ENCODE results near the gene COIL. TPM values are rescaled to one million over a fixed set of nuclear protein-coding genes. Genes with fewer than 3 reads are reported as not detected.

The COIL gene
- total RNA-seq, 1 donor from 2014 or later: 26.7 TPM

- DNase-seq: no peak
Measured at GRCh38 chr17:56935461-56935860, 25.4 kb downstream of the COIL start.

DNA sequence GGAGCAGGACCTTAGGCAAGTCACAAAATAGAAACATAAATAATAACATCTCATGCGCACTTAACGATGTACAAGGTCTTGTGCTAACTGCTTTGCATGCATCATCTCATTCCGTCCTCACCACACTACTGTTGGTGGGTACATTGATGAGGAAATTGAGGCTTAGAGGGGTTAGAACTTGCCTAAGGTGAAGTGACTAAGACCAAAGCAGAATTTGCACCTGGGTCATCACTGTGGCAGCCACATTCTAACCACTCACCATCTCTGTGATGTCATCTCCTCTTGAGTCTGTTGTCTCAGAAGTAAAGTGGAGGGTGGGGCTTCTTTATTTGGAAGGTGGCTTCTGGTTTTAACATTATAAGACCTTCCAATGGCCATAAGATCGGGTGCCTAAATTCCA lies 26.6 kb downstream of the COIL start:
- DNase-seq: no peak

DNA sequence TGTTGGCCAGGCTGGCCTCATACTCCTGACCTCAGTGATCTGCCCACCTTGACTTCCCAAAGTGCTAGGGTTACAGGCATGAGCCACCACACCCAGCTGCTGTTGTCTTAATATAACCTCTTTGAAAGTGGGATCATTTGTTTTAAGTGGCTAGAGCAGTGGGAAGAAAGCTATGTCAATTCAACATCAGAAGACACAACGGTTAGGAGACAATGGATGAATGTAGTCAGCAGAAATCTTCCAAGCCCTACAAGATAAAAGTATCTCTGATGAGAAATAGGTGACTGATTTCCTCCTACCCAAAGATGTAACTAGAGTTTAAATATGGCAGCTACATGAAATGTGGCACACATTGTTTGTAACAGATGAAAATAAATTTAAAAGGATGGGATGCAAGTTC lies 27.0 kb downstream of the COIL start:
- no peak for DNase-seq

DNA sequence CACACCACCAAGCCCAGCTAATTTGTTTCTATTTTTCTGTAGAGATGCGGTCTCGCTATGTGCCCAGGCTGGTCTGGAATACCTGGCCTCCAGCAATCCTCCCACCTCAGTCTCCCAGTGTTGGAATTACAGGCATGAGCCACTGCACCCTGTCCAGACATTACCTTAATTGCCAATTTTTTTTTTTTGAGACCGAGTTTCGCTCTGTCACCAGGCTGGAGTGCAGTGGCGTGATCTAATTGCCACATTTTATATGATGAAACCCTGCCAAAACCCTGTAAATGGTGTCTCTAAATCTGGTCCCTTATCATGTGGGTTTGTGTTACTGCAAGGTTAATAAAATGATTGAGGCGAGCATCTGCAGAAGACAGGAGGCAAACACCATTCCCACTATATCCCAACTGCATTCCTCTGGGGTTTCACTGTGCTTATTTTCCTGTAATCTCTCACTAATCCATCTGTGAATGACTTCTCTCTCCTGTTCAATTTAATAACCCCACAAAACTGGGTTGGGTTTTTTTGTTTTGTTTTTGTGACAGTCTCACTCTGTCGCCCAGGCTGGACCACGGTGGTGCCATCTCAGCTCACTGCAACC lies 27.6 kb downstream of the COIL start:
- no peak for DNase-seq

DNA sequence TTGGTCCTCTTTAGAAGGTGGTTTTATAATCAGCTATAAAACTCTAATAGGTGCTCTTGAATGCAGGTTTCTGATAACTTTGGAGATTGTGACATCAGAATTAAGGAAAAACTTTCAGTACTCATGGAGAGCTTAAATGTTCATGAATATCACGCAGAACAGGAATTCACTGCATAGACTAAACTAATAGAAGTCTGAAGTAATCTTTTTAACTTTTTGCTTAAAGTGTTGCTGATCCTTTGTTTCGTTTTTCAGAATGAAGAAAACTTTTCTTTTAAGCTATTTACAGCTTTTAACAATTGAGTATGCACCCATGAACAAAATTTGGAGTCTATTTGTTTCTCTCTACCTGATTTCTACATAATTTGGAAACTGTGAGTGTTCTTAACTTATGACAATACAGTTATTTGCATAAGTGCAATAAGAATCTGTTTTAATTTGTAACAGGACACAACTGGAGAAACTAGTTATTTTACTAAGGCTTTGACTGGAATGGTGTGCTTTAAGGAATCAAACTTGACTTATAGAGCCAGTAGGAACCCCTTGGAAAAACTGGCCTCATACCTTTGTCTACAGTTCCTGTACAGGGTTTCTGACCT lies 30.0 kb downstream of the COIL start:
- no peak for DNase-seq

- no peak for DNase-seq
Measured at GRCh38 chr17:56929362-56929969, 31.4 kb downstream of the COIL start.

DNA sequence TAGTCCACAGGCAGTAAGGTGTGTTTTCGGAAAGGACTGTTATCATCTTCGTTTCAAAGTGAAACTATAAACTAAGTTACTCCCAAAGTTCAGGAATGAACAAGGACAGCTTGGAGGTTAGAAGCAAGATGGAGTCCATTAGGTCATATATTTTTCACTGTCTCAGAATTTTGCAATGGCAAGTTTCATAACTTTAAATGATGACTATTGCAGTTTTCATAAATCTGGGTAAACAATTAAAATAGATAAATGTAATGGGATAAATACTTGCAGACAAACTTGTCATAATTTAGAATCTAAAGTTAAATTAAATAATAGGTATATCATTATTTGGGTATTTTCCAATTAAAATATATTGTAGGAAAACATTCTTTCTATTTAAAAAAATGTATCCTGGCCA lies 32.3 kb downstream of the COIL start:
- DNase-seq: no peak

DNA sequence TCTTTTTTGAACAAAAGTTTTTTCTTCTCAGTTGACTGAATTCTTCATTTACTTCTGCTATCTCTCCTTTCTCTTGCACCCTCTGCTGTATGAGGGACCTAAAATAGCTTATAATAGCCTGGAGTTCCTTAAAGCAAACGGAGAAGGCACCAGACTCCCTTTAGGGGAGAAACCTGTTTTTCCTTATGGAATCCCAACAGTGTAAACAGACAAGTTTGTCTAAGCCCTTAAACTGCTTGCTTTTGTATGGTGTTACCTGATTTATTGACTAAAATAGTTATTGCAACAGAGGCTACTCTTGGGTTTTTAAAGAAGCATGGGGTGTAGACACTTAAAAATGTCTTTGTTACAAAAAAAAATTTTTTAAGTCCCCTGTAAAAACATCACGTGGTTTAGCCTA lies 34.1 kb downstream of the COIL start:
- DNase-seq: no peak

DNA sequence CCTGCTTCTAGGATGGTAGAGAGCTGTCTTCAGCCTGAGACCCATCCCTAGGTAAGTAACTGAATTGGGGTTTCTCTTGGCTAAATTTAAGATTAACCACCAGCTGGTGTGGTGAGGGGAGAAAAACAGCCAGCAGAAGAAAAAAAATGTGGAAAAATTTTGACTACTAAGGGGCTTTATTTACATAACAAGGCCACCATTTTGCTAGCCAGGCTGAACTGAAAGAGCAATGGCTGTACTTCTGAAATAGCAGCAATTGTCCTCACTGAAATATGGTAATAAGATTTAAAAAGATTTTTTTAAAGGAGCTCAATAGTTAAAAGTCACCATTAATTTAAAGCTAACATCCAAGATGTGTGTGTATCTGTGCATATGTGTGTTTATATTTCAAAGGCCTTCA lies 34.6 kb downstream of the COIL start:
- DNase-seq: no peak

DNA sequence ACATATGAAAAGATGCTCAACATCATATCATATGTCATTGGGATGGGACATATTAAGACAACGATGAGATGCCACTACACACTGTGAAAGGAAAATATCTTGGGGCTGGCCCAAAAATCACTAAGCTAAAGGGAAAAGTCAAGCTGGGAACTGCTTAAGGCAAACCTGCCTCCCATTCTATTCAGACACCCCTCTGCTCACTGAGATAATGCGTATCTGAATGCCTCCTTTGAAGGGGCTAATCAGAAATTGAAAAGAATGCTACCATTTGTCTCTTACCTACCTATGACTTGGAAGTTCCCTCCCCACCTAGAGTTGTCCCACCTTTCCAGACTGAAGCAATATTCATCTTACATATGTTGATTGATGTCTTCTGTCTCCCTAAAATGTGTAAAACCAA lies 35.8 kb downstream of the COIL start:
- no peak for DNase-seq

GRCh38 chr17:56919717-56920116 lies 41.1 kb downstream of the COIL start:
- DNase-seq: no peak

GRCh38 chr17:56918916-56919315 lies 41.9 kb downstream of the COIL start:
- DNase-seq: no peak

DNA sequence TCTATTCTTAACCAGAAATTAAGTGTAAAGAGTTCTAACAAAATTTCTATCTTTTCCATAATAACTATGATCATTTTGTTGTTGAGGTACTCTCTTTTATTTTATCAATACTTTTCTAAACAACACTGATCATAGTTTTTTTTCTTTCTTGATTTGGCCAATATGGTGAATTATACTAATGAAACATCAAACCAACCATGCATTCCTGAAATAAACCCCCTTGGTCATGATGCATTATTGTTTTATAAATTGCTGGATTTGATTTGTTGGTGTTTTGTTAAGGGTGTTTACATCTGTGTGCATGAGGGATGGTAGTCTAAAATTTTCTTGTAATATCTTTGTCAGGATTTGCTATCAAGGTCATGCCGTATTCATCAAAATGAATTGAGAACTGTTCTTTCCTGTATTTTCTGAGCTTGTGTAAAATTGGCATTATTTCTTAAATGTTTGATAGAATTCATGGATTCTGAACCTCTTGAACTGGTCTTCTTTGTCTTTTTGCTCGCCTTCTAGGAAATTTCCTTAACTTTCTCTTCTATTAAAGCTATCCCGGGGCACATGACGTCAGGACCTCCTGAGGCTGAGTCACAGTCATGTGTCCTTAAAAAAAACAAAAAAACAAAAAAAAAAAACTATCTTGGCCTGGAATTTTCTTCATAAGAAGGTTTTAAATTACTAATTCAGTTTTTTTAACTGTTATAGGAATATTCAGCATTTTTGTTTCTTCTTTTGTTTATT lies 43.1 kb downstream of the COIL start:
- no peak for DNase-seq

DNA sequence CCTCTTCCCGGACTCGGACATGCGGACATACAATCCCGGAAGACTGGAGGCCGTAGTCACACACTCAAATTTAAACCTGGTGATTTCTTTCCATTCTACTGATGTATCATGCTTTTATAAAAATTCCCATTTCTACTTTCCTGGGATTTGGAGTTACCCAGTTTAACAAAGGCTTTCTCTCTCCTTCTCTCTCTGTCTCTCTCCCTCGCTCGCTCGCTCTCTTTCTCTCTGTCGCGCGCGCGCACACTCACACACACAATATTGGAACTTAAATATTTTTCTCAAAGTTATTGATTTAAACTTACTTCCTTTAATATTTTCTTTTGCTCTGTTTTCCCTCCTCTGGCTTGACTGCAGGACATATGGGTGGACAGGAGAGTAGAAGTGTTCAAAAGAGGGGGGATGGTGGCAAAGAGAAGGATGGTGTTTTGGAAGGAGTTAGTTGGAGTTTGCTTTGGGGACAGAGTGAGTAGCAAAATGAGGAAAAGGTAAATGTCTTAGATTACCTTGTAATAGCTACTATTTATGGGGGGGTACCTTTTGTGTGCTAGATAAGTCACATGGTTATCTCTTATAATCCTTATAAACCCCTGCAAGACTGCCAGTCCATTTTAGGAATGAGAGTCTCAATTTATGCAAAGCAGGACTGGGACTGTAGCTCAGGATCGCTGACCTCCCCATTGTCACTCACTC lies 46.1 kb downstream of the COIL start:
- no peak for DNase-seq

DNA sequence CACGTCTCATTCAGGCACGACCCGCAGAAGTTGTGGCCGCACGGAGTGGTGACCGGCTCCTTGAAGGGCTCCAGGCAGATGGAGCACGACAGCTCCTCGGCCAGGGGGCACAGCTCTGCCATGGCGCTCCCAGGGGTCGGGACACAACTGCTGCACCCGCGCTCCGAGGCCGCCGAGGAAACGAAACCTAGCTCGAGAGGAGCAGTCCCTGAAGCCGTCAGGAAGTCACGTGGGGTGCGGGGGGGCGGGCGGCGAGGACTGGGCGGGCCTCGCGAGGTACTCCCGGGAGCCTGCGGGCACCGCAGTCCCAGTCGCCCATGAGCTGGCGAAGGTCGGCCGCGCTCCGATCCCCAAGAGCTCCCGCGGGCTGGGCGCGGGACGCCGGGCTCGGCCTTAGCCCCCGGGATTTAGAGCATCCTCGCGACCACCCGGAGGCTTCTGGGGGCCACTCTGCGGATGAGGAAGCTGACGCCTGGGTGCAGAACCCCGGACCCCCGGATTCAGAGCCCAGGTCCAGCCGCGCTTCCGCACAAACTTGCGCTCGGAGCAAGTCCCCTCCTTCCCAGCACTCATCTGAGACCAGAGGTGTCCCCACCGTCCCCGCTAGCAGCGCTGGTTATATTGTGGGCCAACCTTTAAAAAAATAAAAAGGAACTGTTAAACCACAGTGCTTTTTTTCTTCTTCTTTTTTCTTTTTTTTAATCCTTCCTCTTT lies 46.8 kb downstream of the COIL start, which contains the start of gene TRIM25:
TRIM25 (minus strand) TSS at position 183 of the 714 bp plus-strand sequence; CDS start at position 122, 61 bp downstream.
- DNase-seq: peak; percentile 82

DNA sequence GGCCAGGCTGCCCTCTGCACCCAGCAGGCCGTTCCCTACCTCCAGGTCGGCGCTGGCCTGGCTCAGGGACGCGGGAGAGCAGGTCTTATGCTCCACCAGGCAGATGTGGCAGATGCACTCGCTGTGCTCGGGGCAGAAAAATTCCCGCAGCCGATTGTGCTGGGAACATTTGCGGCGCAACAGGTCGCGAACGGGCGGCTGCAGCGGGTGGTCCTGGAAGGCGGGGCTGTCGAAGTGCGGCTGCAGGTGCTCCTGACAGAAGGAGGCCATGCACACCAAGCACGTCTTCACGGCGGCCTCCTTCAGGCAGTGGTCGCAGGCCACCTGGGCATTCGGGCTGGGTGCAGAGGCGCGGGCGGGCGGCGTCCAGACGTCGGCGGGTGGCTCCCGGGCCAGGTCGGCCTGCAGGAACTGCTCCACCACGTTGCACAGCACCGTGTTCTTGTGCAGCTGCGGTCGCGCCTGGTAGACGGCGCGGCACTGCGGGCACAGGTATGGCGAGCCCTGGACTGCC lies 47.4 kb downstream of the COIL start:
- no peak for DNase-seq

- DNase-seq: no peak
Measured at GRCh38 chr17:56913000-56913311, 47.9 kb downstream of the COIL start.

DNA sequence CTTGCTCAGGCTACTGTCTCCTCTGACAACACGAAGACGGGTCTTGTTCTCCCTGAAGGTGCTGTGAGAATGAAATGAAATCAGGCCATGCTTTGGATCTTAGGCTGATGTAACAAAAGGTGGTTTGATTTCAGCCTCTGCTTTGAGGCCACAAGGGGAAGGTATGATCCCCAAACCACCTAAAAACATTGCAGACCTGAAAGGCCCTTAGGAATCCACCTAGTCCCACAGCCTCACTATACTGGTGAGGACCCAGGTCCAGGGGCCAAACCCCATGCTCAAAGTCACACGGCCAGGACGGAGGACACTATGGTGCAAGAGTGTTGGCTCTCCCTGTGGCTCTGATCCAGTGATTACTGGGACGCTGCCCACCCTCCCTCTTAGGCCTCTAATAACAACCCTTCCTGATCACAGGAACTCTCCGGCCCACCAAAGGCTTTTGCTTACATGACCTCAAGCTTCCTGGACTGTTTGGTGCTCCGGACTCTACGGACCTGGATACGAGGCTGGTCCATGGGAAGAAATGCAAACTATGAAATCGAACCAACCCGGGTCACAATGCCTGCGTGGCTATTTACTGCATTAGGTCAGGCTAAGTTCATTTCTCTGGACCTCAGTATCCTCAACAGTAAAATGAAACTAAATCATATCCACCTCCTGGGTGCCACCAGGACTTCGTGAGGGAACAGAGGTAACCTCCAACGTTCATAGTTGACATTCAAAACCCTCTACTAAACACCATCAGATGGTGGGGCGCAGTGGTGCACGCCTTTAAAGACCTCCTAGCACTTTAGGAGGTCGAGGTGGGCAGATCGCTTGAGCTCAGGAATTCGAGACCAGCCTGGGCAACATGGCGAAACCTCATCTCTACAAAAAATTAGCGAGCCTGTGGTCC lies 48.5 kb downstream of the COIL start:
- no peak for DNase-seq

DNA sequence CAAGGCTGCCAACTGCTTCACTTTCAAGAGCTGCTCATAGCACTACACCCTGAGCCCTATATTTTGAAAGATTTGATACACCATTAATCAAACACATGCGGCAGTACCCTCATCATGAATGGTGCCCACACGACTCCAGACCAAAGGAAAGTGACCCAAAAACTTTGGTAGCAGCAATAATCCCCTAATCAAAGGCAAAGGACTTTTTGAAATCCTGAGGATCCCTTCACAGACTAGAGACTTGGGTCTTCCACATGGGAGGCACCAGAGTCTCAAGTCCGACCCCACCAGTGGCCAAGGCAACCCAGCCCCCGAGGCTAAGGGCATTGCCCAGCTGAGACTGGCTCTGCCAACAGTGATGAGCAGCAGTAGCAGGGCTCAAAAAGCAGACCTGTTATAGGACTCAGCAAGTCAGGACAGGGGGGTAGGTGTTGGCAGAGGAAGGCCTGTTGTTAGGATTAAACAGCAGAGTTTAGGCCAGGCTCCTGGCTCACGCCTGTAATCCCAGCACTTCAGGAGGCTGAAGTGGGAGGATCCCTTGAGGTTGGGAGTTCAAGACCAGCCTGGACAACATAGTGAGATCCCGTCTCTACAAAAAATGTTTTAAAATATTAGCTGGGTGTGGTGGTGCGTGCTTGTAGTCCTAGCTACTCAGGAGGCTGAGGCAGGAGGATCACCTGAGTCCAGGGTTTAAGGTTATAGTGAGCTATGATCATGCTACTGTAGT lies 50.2 kb downstream of the COIL start:
- DNase-seq: no peak

Data from occipital lobe (tissue), 2 donors.